Transverse colon (tissue), 3 donors: Measurements from ENCODE around the gene IWS1.

Experiments used
- CTCF ChIP-seq, 5 experiments: fragments of 200-600 bp in 3 of 5; fragments of 450-650 bp in 2 of 5; sonication (generic) in 3 of 5; IDR thresholded peaks; 1 replicate in 2 of 5; 2 replicates in 3 of 5; pipeline ENCODE4 v1.5.1; 2016 to 2017; ENCODE audit warnings: antibody characterized with exemption in 5 of 5, inconsistent platforms in 3 of 5, mild to moderate bottlenecking in 2 of 5, moderate library complexity in 1 of 5
- POLR2A ChIP-seq: fragments of 450-650 bp; IDR thresholded peaks from one replicate; pipeline ENCODE4 v1.6.1; 2016; ENCODE audit warnings: antibody characterized with exemption, mild to moderate bottlenecking, moderate library complexity

- TF ChIP-seq POLR2A: no peak
- TF ChIP-seq CTCF (IDR thresholded peaks at IDR 0.05): no peak
Measured at GRCh38 chr2:127565261-127566138, 39.2 kb upstream of the IWS1 start.
